Subcutaneous abdominal adipose tissue (tissue), 5 donors: ENCODE data around the gene SMC4.
A peak's percentile ranks its signal among the peaks of the same experiment; 100 is the strongest.
"Not testable (repeated sequence)": the region's sequence is repeated elsewhere in the genome, so short reads cannot be mapped to it uniquely, and the experiment has no call there.

Experiments used
- H3K27ac ChIP-seq: one replicate; pipeline ENCODE4 v1.7.0; 2013; ENCODE audit warnings: low read depth, mild to moderate bottlenecking, inconsistent platforms, low read length, moderate library complexity
- H3K27me3 ChIP-seq, 5 donors: one replicate each; pipeline ENCODE4 v1.7.0; 2013; ENCODE audit warnings: low read length in 5 of 5, inconsistent platforms in 1 of 5; ENCODE audit not compliant: control insufficient read depth in 5 of 5, insufficient read depth in 4 of 5
- H3K36me3 ChIP-seq, 5 donors: one replicate each; pipeline ENCODE4 v1.7.0; 2013; ENCODE audit warnings: low read length in 5 of 5; ENCODE audit not compliant: control insufficient read depth in 5 of 5, insufficient read depth in 5 of 5
- H3K4me1 ChIP-seq, 5 donors: one replicate each; pipeline ENCODE4 v1.7.0; 2013; ENCODE audit warnings: low read length in 5 of 5, mild to moderate bottlenecking in 3 of 5, moderate library complexity in 1 of 5; ENCODE audit not compliant: control insufficient read depth in 5 of 5, insufficient read depth in 5 of 5
- H3K4me3 ChIP-seq, 5 donors: one replicate each; pipeline ENCODE4 v1.7.0; 2013; ENCODE audit warnings: low read length in 5 of 5, low read depth in 1 of 5
- H3K9ac ChIP-seq, 5 donors: one replicate each; pipeline ENCODE4 v1.7.0; 2013; ENCODE audit warnings: low read length in 5 of 5, mild to moderate bottlenecking in 4 of 5, moderate library complexity in 3 of 5
- H3K9me3 ChIP-seq, 5 donors: one replicate each; pipeline ENCODE4 v1.7.0; 2013; ENCODE audit warnings: low read length in 5 of 5; ENCODE audit not compliant: control insufficient read depth in 5 of 5
- donor health status: healthy.
- donor health status: healthy.
- donor health status: healthy.
- donor health status: healthy.
- donor health status: healthy.

Gene SMC4

GRCh38 chr3:160399125-160400029 is at the start of gene SMC4, which contains the start of gene IFT80:
TSS of gene SMC4 (plus strand) at chr3:160399650. CDS start at chr3:160400827, 1,177 bp downstream.
TSS of gene IFT80 (minus strand) at chr3:160399225. CDS start at chr3:160384600, 14,625 bp downstream.
- Histone ChIP-seq H3K36me3 (no peaks in the 10 kb centered on the region), H3K27ac (peak within 1 kb of the TSS; percentile 79), H3K9ac (peak within 1 kb of the TSS; percentile 7 to 92 (median 84)), H3K4me1 (peaks cover 2 to 42% (median 25%) of the 10 kb centered on the region in 5 donors), H3K4me3 (peak within 1 kb of the TSS; percentile 74 to 99 (median 95)), H3K27me3 (no peaks in the 10 kb centered on the region), H3K9me3 (no peaks in the 10 kb centered on the region)

- H3K4me1 ChIP-seq = no peaks in the 10 kb centered on the region
- no peaks in the 10 kb centered on the region for H3K27me3 ChIP-seq
- no peak overlapping the region for H3K4me3 ChIP-seq
- no peak overlapping the region for H3K9ac ChIP-seq
- H3K27ac ChIP-seq = no peak overlapping the region
- H3K9me3 ChIP-seq = no peaks in the 10 kb centered on the region
- peaks cover 3 to 7% (median 5%) of the 10 kb centered on the region in 5 donors for H3K36me3 ChIP-seq
Measured at GRCh38 chr3:160355826-160356225, 43.6 kb upstream of the SMC4 start.

- H3K36me3 ChIP-seq, H3K4me1 ChIP-seq, H3K4me3 ChIP-seq, H3K27ac ChIP-seq, H3K9me3 ChIP-seq, H3K27me3 ChIP-seq, H3K9ac ChIP-seq: not testable (repeated sequence)
Measured at GRCh38 chr3:160362896-160363295, 36.6 kb upstream of the SMC4 start.

DNA sequence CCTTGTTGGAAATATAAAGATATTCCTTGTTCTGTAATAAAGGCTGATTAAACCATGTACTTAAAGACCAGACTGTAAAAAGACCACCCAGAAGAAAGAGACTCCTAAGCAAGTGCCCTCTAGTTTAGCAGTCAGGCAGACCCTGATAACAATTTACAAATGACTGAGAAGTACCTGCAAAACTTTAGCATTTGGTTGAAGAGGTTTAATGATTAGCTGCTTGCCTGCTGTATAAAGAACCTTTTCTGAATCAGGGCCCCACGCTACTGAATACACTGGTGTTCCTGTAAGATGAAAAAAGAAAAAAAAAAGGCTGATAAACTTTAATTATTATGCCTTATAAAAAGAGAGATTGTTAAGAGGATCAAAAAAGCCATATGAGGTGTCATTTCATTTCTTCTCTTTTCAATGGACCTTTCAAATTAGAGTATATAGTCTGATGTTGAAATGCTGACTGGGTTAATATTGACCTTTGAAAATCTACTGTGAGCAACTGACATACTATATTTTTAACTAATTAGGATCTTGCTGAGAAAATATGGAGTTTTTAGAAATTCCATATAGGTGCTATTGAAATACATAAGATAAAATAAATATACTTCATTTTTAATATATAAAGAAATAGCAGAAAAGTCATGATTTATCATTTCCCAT is 33.5 kb upstream of the SMC4 start:
- Histone ChIP-seq H3K27me3 (no peaks in the 10 kb centered on the region), H3K27ac (no peak overlapping the region), H3K9me3 (no peaks in the 10 kb centered on the region), H3K9ac (no peak overlapping the region), H3K4me1 (no peaks in the 10 kb centered on the region), H3K4me3 (no peak overlapping the region), H3K36me3 (peaks cover 0 to 8% (median 5%) of the 10 kb centered on the region in 5 donors)

DNA sequence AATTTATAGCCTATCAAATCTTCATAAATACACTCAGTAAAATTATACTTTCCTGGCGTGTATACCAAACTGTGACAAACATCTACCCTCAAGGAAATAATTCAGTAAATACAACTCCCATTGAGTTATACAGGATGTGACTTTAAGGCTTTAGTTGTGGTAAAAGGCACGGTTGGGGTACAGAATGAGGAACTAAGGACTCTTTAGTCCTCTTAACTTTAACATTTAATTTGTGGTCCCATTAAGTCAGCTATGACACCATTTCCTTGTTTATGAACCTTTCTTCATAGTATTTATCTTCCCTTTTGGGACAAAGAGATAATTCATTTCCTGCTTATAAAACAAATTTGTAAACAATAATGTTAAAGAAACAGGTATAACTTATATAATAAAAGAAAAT is 30.6 kb upstream of the SMC4 start:
- H3K27me3 ChIP-seq = no peaks in the 10 kb centered on the region
- no peaks in the 10 kb centered on the region for H3K4me1 ChIP-seq
- peaks cover 3 to 10% (median 7%) of the 10 kb centered on the region in 5 donors for H3K36me3 ChIP-seq
- H3K9ac ChIP-seq = no peak overlapping the region
- no peak overlapping the region for H3K27ac ChIP-seq
- no peak overlapping the region for H3K4me3 ChIP-seq
- no peaks in the 10 kb centered on the region for H3K9me3 ChIP-seq

GRCh38 chr3:160369784-160370183 is 29.7 kb upstream of the SMC4 start:
- Histone ChIP-seq H3K4me3 (no peak overlapping the region), H3K4me1 (no peaks in the 10 kb centered on the region), H3K9ac (no peak overlapping the region), H3K9me3 (no peaks in the 10 kb centered on the region), H3K27ac (no peak overlapping the region), H3K27me3 (no peaks in the 10 kb centered on the region), H3K36me3 (peaks cover 6 to 11% (median 8%) of the 10 kb centered on the region in 5 donors)

DNA sequence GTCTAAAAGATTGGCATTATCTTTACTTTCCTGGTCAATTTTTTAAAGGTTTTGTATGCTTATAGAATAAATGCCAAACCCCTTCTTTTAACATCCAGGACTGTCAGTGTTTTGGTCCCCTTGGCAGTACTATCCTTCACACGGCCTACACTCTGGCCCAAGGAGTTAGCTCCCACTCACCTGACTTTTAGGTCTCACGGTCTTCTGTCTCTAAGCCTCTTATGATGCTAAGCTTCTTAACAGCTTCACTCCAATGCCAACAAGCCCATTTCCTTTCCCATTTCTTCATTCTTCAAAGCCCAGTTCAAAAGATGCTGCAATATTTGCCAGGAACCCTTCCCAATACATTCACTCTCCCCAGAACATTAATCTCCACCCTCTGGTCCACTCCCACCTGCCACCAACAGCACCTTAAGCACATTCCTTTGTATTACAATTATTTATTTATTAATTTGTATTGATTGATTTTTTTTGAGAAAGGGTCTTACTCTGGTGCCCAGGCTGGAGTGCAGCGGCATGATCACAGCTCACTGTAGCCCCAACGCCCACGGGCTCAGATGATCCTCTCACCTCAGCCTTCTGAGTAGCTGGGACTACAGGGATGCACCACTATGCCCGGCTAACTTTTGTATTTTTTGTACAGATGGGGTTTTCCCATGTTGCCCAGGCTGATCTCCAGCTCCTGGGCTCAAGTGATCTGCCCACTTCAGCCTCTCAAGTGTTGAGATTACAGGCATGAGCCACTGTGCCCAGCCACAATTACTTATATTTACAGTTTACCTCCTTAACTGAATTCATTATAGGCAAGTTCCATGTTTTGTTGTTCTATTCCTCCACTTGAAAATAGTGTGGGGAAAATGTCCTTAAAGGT is 28.2 kb upstream of the SMC4 start:
- H3K27me3 ChIP-seq = no peaks in the 10 kb centered on the region
- peaks cover 0 to 6% (median 5%) of the 10 kb centered on the region in 5 donors for H3K36me3 ChIP-seq
- no peaks in the 10 kb centered on the region for H3K9me3 ChIP-seq
- no peak overlapping the region for H3K27ac ChIP-seq
- H3K9ac ChIP-seq = no peak overlapping the region
- H3K4me3 ChIP-seq = no peak overlapping the region
- no peaks in the 10 kb centered on the region for H3K4me1 ChIP-seq

DNA sequence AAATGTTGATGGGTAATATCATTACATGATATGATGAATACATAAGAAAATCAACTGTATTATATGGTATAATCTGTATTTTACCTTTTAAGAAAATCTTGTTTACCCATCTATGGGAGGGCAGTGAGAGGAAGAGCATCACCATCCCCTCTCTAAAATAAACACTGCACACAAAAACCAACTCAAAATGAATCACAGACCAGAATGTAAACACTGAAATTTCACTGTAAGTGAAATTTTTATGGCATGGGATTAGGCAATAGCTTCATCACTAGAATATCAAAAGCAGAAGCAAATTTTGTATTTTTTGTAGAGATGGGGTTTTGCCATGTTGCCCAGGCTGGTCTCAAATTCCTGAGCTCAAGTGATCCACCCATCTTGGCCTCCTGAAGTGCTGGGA is 26.7 kb upstream of the SMC4 start:
- Histone ChIP-seq H3K9me3 (no peaks in the 10 kb centered on the region), H3K27ac (no peak overlapping the region), H3K36me3 (peaks cover 0 to 11% (median 6%) of the 10 kb centered on the region in 5 donors), H3K9ac (no peak overlapping the region), H3K4me3 (no peak overlapping the region), H3K27me3 (no peaks in the 10 kb centered on the region), H3K4me1 (no peaks in the 10 kb centered on the region)

- H3K9ac ChIP-seq = no peak overlapping the region
- no peaks in the 10 kb centered on the region for H3K27me3 ChIP-seq
- peaks cover 0 to 11% (median 6%) of the 10 kb centered on the region in 5 donors for H3K36me3 ChIP-seq
- H3K9me3 ChIP-seq = no peaks in the 10 kb centered on the region
- H3K4me3 ChIP-seq = no peak overlapping the region
- no peaks in the 10 kb centered on the region for H3K4me1 ChIP-seq
- H3K27ac ChIP-seq = no peak overlapping the region
Measured at GRCh38 chr3:160373655-160374054, 25.8 kb upstream of the SMC4 start.
